AG04450 (cell line): Measurements from ENCODE around the gene REXO4. TPM values are rescaled to one million over a fixed set of nuclear protein-coding genes. Genes with fewer than 3 reads are reported as not detected.
"Not testable (repeated sequence)": the region's sequence is repeated elsewhere in the genome, so short reads cannot be mapped to it uniquely, and the experiment has no call there.

ENCODE experiments used
- CTCF ChIA-PET: fragments of 300-600, 350-600 bp; formaldehyde crosslinking; extraction: SDS; loops from one replicate; lab custom pipeline; 2022; ENCODE audit warnings: antibody characterized with exemption, inconsistent platforms; lab: Charles Lee
- POLR2A ChIA-PET: fragments of 350-600 bp; formaldehyde crosslinking; extraction: SDS; loops from one replicate; lab custom pipeline; 2021; ENCODE audit warnings: antibody characterized with exemption, inconsistent platforms; lab: Yijun Ruan, JAX
- DNase-seq: peaks from one replicate; pipeline ENCODE4 v3.0.0-alpha.2; 2011; ENCODE audit warnings: low read depth, low spot score
- H3K27ac ChIP-seq: one replicate; pipeline ENCODE4 v1.5.1; 2012; ENCODE audit warnings: low read depth, low read length, control low read depth
- H3K27me3 ChIP-seq: one replicate; pipeline ENCODE4 v1.6.0; 2012; ENCODE audit warnings: low read length; ENCODE audit not compliant: control insufficient read depth, insufficient read depth
- H3K4me3 ChIP-seq: 2 replicates; pipeline ENCODE4 v1.5.1; 2011; ENCODE audit warnings: mild to moderate bottlenecking, low read depth, low read length, control low read depth
- H3K9me3 ChIP-seq: 2 replicates; pipeline ENCODE4 v1.5.1; 2012; ENCODE audit warnings: low read length; ENCODE audit not compliant: control insufficient read depth, insufficient read depth
- polyA plus RNA-seq: library from polyadenylated mRNA; depleted of rRNA; stranded (reverse); fragments of >200 nt; gene quantifications from 2 replicates; pipeline ENCODE4 v1.2.3, GENCODE V29; 2011
- TF ChIP-seq, protein P1 (sequence below): IDR thresholded peaks from 2 replicates; pipeline ENCODE4 v1.5.1; 2011; ENCODE audit warnings: low read depth, low read length, control low read depth, inconsistent platforms

Gene REXO4
- polyA plus RNA-seq, 1 experiment = 21.0 TPM

DNA sequence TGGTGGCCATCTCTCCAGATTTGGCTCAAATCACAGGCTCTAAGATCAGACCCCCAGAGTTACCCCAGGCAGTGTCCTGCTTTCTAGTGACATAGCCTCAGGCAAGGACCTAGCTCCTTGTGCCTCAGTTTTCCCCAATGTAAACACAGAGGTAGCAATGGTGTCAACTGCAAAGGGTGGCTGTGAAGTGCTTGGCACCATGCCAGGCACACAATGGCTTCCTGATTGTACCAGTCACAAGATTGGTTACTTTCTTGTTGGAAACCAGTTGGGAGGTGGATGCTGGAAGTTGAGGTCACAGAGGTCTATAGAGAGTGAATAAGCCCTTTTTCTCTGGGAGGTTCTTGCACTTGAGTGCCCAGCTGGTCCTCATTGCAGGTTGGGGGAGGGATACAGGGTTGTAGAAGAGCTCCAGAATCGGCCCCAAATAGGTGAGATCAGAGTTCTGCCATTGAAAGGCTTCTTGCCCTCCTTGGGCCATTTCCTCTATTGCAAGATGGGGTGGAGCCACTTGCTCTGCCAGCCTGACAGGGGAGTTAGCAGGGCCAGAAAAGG, 39.3 kb downstream of the REXO4 start:
- POLR2A ChIA-PET = interaction anchor here (1.1 kb wide), 1 partner anchor 81 kb away, joined by 4 read pairs; the partner anchor contains the start of gene CACFD1
- DNase-seq = no peak
- CTCF ChIA-PET = interaction anchor here (1.2 kb wide), 1 partner anchor 108 kb away, joined by 4 read pairs; no protein-coding TSS in a partner anchor

GRCh38 chr9:133377721-133378216, 40.0 kb downstream of the REXO4 start:
- DNase-seq = no peak
- Histone ChIP-seq H3K27me3 (no peaks in the 10 kb centered on the region), H3K27ac (no peak overlapping the region), H3K4me3 (no peak overlapping the region), H3K9me3 (peaks cover 6% of the 10 kb centered on the region)
- ChIA-PET CTCF (interaction anchor here (0.9 to 1.7 kb wide), 3 partner anchors 17 to 60 kb away, joined by 3 to 4 read pairs (median 4); no protein-coding TSS in a partner anchor), POLR2A (interaction anchor here (1.0 to 1.1 kb wide), 2 partner anchors 30 to 82 kb away, joined by 3 to 4 read pairs; partner anchors contain the start of genes CACFD1, MED22 and RPL7A)
- TF ChIP-seq, protein P1, sequence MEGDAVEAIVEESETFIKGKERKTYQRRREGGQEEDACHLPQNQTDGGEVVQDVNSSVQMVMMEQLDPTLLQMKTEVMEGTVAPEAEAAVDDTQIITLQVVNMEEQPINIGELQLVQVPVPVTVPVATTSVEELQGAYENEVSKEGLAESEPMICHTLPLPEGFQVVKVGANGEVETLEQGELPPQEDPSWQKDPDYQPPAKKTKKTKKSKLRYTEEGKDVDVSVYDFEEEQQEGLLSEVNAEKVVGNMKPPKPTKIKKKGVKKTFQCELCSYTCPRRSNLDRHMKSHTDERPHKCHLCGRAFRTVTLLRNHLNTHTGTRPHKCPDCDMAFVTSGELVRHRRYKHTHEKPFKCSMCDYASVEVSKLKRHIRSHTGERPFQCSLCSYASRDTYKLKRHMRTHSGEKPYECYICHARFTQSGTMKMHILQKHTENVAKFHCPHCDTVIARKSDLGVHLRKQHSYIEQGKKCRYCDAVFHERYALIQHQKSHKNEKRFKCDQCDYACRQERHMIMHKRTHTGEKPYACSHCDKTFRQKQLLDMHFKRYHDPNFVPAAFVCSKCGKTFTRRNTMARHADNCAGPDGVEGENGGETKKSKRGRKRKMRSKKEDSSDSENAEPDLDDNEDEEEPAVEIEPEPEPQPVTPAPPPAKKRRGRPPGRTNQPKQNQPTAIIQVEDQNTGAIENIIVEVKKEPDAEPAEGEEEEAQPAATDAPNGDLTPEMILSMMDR = no peak

More for the DNA sequence above, 39.3 kb downstream of the REXO4 start:
- no peak overlapping the region for H3K27ac ChIP-seq
- no peaks in the 10 kb centered on the region for H3K27me3 ChIP-seq
- no peak overlapping the region for H3K4me3 ChIP-seq
- H3K9me3 ChIP-seq = peaks cover 6% of the 10 kb centered on the region
- TF ChIP-seq, protein P1 = no peak

DNA sequence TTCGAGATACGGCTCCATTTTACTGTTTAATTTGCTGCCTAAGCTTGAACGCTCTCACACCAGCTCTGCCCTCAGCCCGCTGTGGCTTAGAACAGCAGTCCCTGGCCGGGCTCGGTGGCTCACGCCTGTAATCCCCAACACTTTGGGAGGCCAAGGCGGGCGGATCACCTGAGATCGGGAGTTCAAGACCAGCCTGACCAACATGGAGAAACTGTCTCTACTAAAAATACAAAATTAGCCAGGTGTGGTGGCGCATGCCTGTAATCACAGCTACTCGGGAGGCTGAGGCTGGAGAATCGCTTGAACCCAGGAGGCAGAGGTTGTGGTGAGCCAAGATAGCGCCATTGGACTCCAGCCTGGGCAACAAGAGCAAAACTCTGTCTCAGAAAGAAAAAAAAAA, 40.5 kb downstream of the REXO4 start:
- H3K27me3 ChIP-seq, H3K4me3 ChIP-seq, H3K27ac ChIP-seq, DNase-seq, H3K9me3 ChIP-seq: not testable (repeated sequence)
- POLR2A ChIA-PET = interaction anchor here (0.8 to 1.1 kb wide), 3 partner anchors 29 to 347 kb away, joined by 3 to 6 read pairs (median 4); partner anchors contain the start of genes CACFD1, GTF3C5, MED22 and RPL7A
- CTCF ChIA-PET = interaction anchor here (0.9 to 1.7 kb wide), 3 partner anchors 18 to 61 kb away, joined by 3 to 4 read pairs (median 4); no protein-coding TSS in a partner anchor

GRCh38 chr9:133375724-133376654, 41.8 kb downstream of the REXO4 start, which contains the start of the genes STKLD1 and SURF4:
TSS of gene STKLD1 (plus strand) at chr9:133376366. CDS start at chr9:133376474, 108 bp downstream.
TSS of gene SURF4 (minus strand) at chr9:133376060. CDS start at chr9:133375969, 91 bp downstream.
- peaks cover 6% of the 10 kb centered on the region for H3K9me3 ChIP-seq
- ChIA-PET CTCF (interaction anchor here (0.5 to 1.7 kb wide), 3 partner anchors 19 to 475 kb away, joined by 3 to 4 read pairs (median 4); no protein-coding TSS in a partner anchor), POLR2A (interaction anchor here (0.6 to 1.8 kb wide), 4 partner anchors 26 to 42 kb away, joined by 3 to 9 read pairs (median 6); partner anchors contain the start of genes MED22 and RPL7A)
- H3K4me3 ChIP-seq = peak within 1 kb of the TSS; percentile 73
- no peaks in the 10 kb centered on the region for H3K27me3 ChIP-seq
- H3K27ac ChIP-seq = peak within 1 kb of the TSS; percentile 80
- TF ChIP-seq, protein P1 = no peak
- DNase-seq = peak; percentile 79
